WTC11 (cell line): ENCODE measurements around the gene ARHGAP44. TPM values are rescaled to one million over a fixed set of nuclear protein-coding genes. Genes with fewer than 3 reads are reported as not detected.

ENCODE experiments used
- ATAC-seq: fragments of 200-7000 bp; cut with Tn5 transposase; 2 replicates; pipeline ENCODE4 v1.10.0; 2021; ENCODE audit warnings: mild to moderate bottlenecking, moderate library complexity
- CTCF ChIA-PET: fragments of 300-600 bp; sonication (Branson Sonifier 250); formaldehyde crosslinking; loops from one replicate; lab custom pipeline; 2021; ENCODE audit warnings: antibody characterized with exemption; lab: Charles Lee
- POLR2A ChIA-PET: fragments of 350-600 bp; sonication (Branson Sonifier 250); formaldehyde crosslinking; loops from one replicate; lab custom pipeline; 2021; ENCODE audit warnings: antibody characterized with exemption; lab: Charles Lee
- DNase-seq: peaks from one replicate; pipeline ENCODE4 v3.0.0; 2021; ENCODE audit warnings: low spot score
- H3K27ac Mint-ChIP-seq: 2 replicates; pipeline ENCODE4 v1.8.0; 2021; ENCODE audit warnings: mixed read lengths
- H3K27me3 Mint-ChIP-seq: 2 replicates; pipeline ENCODE4 v1.8.0; 2021; ENCODE audit warnings: low read depth, mild to moderate bottlenecking, moderate library complexity, mixed read lengths
- H3K36me3 Mint-ChIP-seq: 2 replicates; pipeline ENCODE4 v1.8.0; 2021; ENCODE audit warnings: mixed read lengths
- H3K4me1 Mint-ChIP-seq: 2 replicates; pipeline ENCODE4 v1.8.0; 2022; ENCODE audit warnings: mixed read lengths
- H3K4me3 Mint-ChIP-seq: 2 replicates; pipeline ENCODE4 v1.8.0; 2021; ENCODE audit warnings: mild to moderate bottlenecking, moderate library complexity, mixed read lengths
- H3K9me3 Mint-ChIP-seq: 2 replicates; pipeline ENCODE4 v1.8.0; 2021; ENCODE audit warnings: mixed read lengths
- AR ChIP-seq: fragments of 250-450 bp; sonication (Bioruptor Pico); IDR thresholded peaks from 2 replicates; pipeline ENCODE4 v1.9.0; 2021; ENCODE audit warnings: mild to moderate bottlenecking
- ATF3 ChIP-seq: sonication (generic); formaldehyde crosslinking; conservative IDR thresholded peaks from 2 replicates; pipeline ENCODE4 v1.8.1; 2022; ENCODE audit warnings: mild to moderate bottlenecking, missing genetic modification reagents
- CBFB ChIP-seq: sonication (generic); formaldehyde crosslinking; IDR thresholded peaks from 2 replicates; pipeline ENCODE4 v1.8.1; 2022; ENCODE audit warnings: mild to moderate bottlenecking, low read depth, missing genetic modification reagents
- CREB1 ChIP-seq: sonication (generic); formaldehyde crosslinking; IDR thresholded peaks from 2 replicates; pipeline ENCODE4 v1.8.0; 2023; ENCODE audit warnings: mild to moderate bottlenecking, missing genetic modification reagents
- E2F4 ChIP-seq: sonication (generic); formaldehyde crosslinking; IDR thresholded peaks from 2 replicates; pipeline ENCODE4 v1.8.1; 2022; ENCODE audit warnings: low read depth, mild to moderate bottlenecking, moderate library complexity, missing genetic modification reagents, borderline replicate concordance
- EMX1 ChIP-seq: fragments of 250-450 bp; sonication (Bioruptor Pico); IDR thresholded peaks from 2 replicates; pipeline ENCODE4 v1.8.0; 2021; ENCODE audit warnings: mild to moderate bottlenecking
- ETV6 ChIP-seq: sonication (generic); formaldehyde crosslinking; IDR thresholded peaks from 2 replicates; pipeline ENCODE4 v1.8.1; 2022; ENCODE audit warnings: mild to moderate bottlenecking, missing genetic modification reagents
- GRHL2 ChIP-seq: fragments of 250-450 bp; sonication (Bioruptor Pico); IDR thresholded peaks from 2 replicates; pipeline ENCODE4 v1.8.0; 2022; ENCODE audit warnings: mild to moderate bottlenecking, moderate library complexity; ENCODE audit not compliant: insufficient replicate concordance, severe bottlenecking
- GTF2I ChIP-seq: fragments of 250-450 bp; sonication (Bioruptor Pico); conservative IDR thresholded peaks from 2 replicates; pipeline ENCODE4 v1.4.0; 2021; ENCODE audit warnings: mild to moderate bottlenecking
- HMGA2 ChIP-seq: fragments of 250-450 bp; sonication (Bioruptor Pico); IDR thresholded peaks from 2 replicates; pipeline ENCODE4 v1.4.0; 2021; ENCODE audit warnings: mild to moderate bottlenecking, moderate library complexity
- MAX ChIP-seq: sonication (generic); formaldehyde crosslinking; IDR thresholded peaks from 2 replicates; pipeline ENCODE4 v1.8.0; 2022; ENCODE audit warnings: mild to moderate bottlenecking, missing genetic modification reagents
- MXD4 ChIP-seq: fragments of 250-450 bp; sonication (Bioruptor Pico); IDR thresholded peaks from 2 replicates; pipeline ENCODE4 v1.8.0; 2021; ENCODE audit warnings: mild to moderate bottlenecking, moderate library complexity, borderline replicate concordance
- NR2C2 ChIP-seq: sonication (generic); formaldehyde crosslinking; IDR thresholded peaks from 2 replicates; pipeline ENCODE4 v1.8.0; 2022; ENCODE audit warnings: mild to moderate bottlenecking, missing genetic modification reagents
- PREB ChIP-seq: sonication (generic); formaldehyde crosslinking; IDR thresholded peaks from 2 replicates; pipeline ENCODE4 v1.8.1; 2022; ENCODE audit warnings: mild to moderate bottlenecking, missing genetic modification reagents, moderate library complexity, borderline replicate concordance
- RORB ChIP-seq: fragments of 250-450 bp; sonication (Bioruptor Pico); IDR thresholded peaks from 2 replicates; pipeline ENCODE4 v1.9.0; 2021; ENCODE audit warnings: mild to moderate bottlenecking
- SOX15 ChIP-seq: fragments of 250-450 bp; sonication (Bioruptor Pico); IDR thresholded peaks from 2 replicates; pipeline ENCODE4 v1.9.0; 2021; ENCODE audit warnings: mild to moderate bottlenecking
- TEAD4 ChIP-seq: sonication (generic); formaldehyde crosslinking; IDR thresholded peaks from 2 replicates; pipeline ENCODE4 v1.8.0; 2022; ENCODE audit warnings: mild to moderate bottlenecking, missing genetic modification reagents
- USF1 ChIP-seq: sonication (generic); formaldehyde crosslinking; IDR thresholded peaks from 2 replicates; pipeline ENCODE4 v1.8.0; 2022; ENCODE audit warnings: mild to moderate bottlenecking, missing genetic modification reagents
- ZNF219 ChIP-seq: sonication (generic); formaldehyde crosslinking; IDR thresholded peaks from 2 replicates; pipeline ENCODE4 v1.8.0; 2023; ENCODE audit warnings: missing genetic modification reagents, mild to moderate bottlenecking, borderline replicate concordance
- ZNF317 ChIP-seq: sonication (generic); formaldehyde crosslinking; IDR thresholded peaks from 2 replicates; pipeline ENCODE4 v1.8.1; 2023; ENCODE audit warnings: low read depth, mild to moderate bottlenecking, moderate library complexity, missing genetic modification reagents, borderline replicate concordance
- ZNF416 ChIP-seq: fragments of 250-450 bp; sonication (Bioruptor Pico); IDR thresholded peaks from 2 replicates; pipeline ENCODE4 v1.9.0; 2021; ENCODE audit warnings: mild to moderate bottlenecking, inconsistent platforms
- ZNF512 ChIP-seq: sonication (generic); formaldehyde crosslinking; IDR thresholded peaks from 2 replicates; pipeline ENCODE4 v1.8.1; 2022; ENCODE audit warnings: missing genetic modification reagents, borderline replicate concordance
- total RNA-seq: library from RNA; stranded (reverse); gene quantifications from 3 replicates; pipeline ENCODE4 v1.2.3, GENCODE V29; 2021

The ARHGAP44 gene
- total RNA-seq, 1 experiment from 2014 or later = 23.8 TPM

- CTCF ChIA-PET = interaction anchor here (0.6 kb wide), 1 partner anchor 180 kb away, joined by 3 read pairs; no protein-coding TSS in a partner anchor
Observed at GRCh38 chr17:12808723-12809122, 19.4 kb downstream of the ARHGAP44 start.

GRCh38 chr17:12812877-12813276, 23.6 kb downstream of the ARHGAP44 start:
- peak overlapping the region; percentile 8; the same call in 1 of the 2 replicates for H3K27ac Mint-ChIP-seq
- no peak for DNase-seq

More at GRCh38 chr17:12808723-12809122, 19.4 kb downstream of the ARHGAP44 start:
- DNase-seq = no peak
- Mint-ChIP-seq H3K27me3 (no peaks in the 10 kb centered on the region), H3K4me1 (peaks cover 12% of the 10 kb centered on the region; the same call in 1 of the 2 replicates), H3K4me3 (no peak overlapping the region), H3K36me3 (peaks cover 43% of the 10 kb centered on the region), H3K9me3 (peaks cover 53% of the 10 kb centered on the region), H3K27ac (no peak overlapping the region)
- POLR2A ChIA-PET = no interaction called here
- TF ChIP-seq ZNF416 (no peak), ZNF317 (CRISPR knock-in tag) (no peak), EMX1 (CRISPR knock-in tag) (no peak), SOX15 (no peak), ATF3 (no peak), MAX (CRISPR knock-in tag) (no peak), RORB (CRISPR knock-in tag) (no peak), AR (CRISPR knock-in tag) (no peak), ETV6 (CRISPR knock-in tag) (no peak), TEAD4 (CRISPR knock-in tag) (no peak), CBFB (CRISPR knock-in tag) (no peak), GRHL2 (CRISPR knock-in tag) (no peak), HMGA2 (CRISPR knock-in tag) (no peak), GTF2I (CRISPR knock-in tag) (no peak), CREB1 (CRISPR knock-in tag) (no peak)
- no peak for ATAC-seq

More at GRCh38 chr17:12812877-12813276, 23.6 kb downstream of the ARHGAP44 start:
- no peaks in the 10 kb centered on the region; the same call in 1 of the 2 replicates for H3K27me3 Mint-ChIP-seq
- CTCF ChIA-PET = no interaction called here
- no peak for TF ChIP-seq ZNF219
- no peak for TF ChIP-seq E2F4 (CRISPR knock-in tag)
- TF ChIP-seq ZNF512 (CRISPR knock-in tag) = no peak
- TF ChIP-seq NR2C2 = no peak
- no peak for TF ChIP-seq TEAD4 (CRISPR knock-in tag)
- no peak for TF ChIP-seq MXD4 (CRISPR knock-in tag)
- no peak for TF ChIP-seq PREB
- no peak for TF ChIP-seq USF1 (CRISPR knock-in tag)
- H3K9me3 Mint-ChIP-seq = peaks cover 36% of the 10 kb centered on the region
- peaks cover 27% of the 10 kb centered on the region for H3K4me1 Mint-ChIP-seq
- no peak overlapping the region for H3K4me3 Mint-ChIP-seq
- ATAC-seq = no peak
- POLR2A ChIA-PET = interaction anchor here (0.7 kb wide), 1 partner anchor 9 kb away, joined by 3 read pairs; no protein-coding TSS in a partner anchor
- peaks cover 32% of the 10 kb centered on the region for H3K36me3 Mint-ChIP-seq
